Keratinocyte (primary cell): ENCODE results near the gene DIRAS1. TPM values are rescaled to one million over a fixed set of nuclear protein-coding genes. Genes with fewer than 3 reads are reported as not detected.

ENCODE experiments used
- DNase-seq: peaks from one replicate; pipeline ENCODE4 v3.0.0-alpha.2; 2011; ENCODE audit warnings: low read depth, missing footprints, low spot score
- FAIRE-seq: peaks from 2 replicates; lab custom pipeline; 2011; peaks lifted over from hg19 to GRCh38; lab: Jason Lieb, UNC
- H2AFZ ChIP-seq: 2 replicates; pipeline ENCODE4 v1.6.0; 2012; ENCODE audit warnings: low read length, control low read depth, inconsistent platforms; ENCODE audit not compliant: control insufficient read depth
- H3K27ac ChIP-seq: 2 replicates; pipeline ENCODE4 v1.5.1; 2011; ENCODE audit warnings: low read length; ENCODE audit not compliant: control insufficient read depth, insufficient read depth
- H3K27me3 ChIP-seq: 3 replicates; pipeline ENCODE4 v1.6.0; 2011; ENCODE audit warnings: low read length; ENCODE audit not compliant: control insufficient read depth, insufficient read depth; ENCODE audit errors: extremely low read depth
- H3K36me3 ChIP-seq, 2 experiments: 2 replicates in 1 of 2; 3 replicates in 1 of 2; pipeline ENCODE4 v1.5.1; 2011; ENCODE audit warnings: low read length in 2 of 2, mild to moderate bottlenecking in 1 of 2; ENCODE audit not compliant: control insufficient read depth in 2 of 2, insufficient read depth in 2 of 2; ENCODE audit errors: extremely low read depth in 1 of 2
- H3K4me1 ChIP-seq: 3 replicates; pipeline ENCODE4 v1.5.1; 2011; ENCODE audit warnings: low read length; ENCODE audit not compliant: control insufficient read depth, insufficient read depth; ENCODE audit errors: extremely low read depth
- H3K4me2 ChIP-seq: 3 replicates; pipeline ENCODE4 v1.6.0; 2011; ENCODE audit warnings: low read depth, low read length; ENCODE audit not compliant: control insufficient read depth, insufficient read depth; ENCODE audit errors: extremely low read depth
- H3K4me3 ChIP-seq, 3 experiments: fragments of 200-600 bp in 1 of 3; sonication (generic) in 1 of 3; 2 replicates in 2 of 3; 3 replicates in 1 of 3; pipeline ENCODE4 v1.5.1; 2011 to 2016; ENCODE audit warnings: low read length in 3 of 3, mild to moderate bottlenecking in 3 of 3, control low read depth in 2 of 3, inconsistent platforms in 1 of 3, low read depth in 1 of 3, mixed read lengths in 1 of 3, mixed run types in 1 of 3, moderate library complexity in 1 of 3; ENCODE audit not compliant: control insufficient read depth in 2 of 3, insufficient read depth in 2 of 3; ENCODE audit errors: extremely low read depth in 1 of 3
- H3K79me2 ChIP-seq: 2 replicates; pipeline ENCODE4 v1.6.0; 2012; ENCODE audit warnings: low read length; ENCODE audit not compliant: control insufficient read depth, insufficient read depth
- H3K9ac ChIP-seq: 3 replicates; pipeline ENCODE4 v1.6.0; 2011; ENCODE audit warnings: low read length; ENCODE audit not compliant: control insufficient read depth, insufficient read depth; ENCODE audit errors: extremely low read depth
- H3K9me1 ChIP-seq: 3 replicates; pipeline ENCODE4 v1.6.0; 2011; ENCODE audit warnings: low read length; ENCODE audit not compliant: control insufficient read depth, insufficient read depth; ENCODE audit errors: extremely low read depth
- H3K9me3 ChIP-seq: 2 replicates; pipeline ENCODE4 v1.5.1; 2012; ENCODE audit warnings: low read depth, low read length; ENCODE audit not compliant: control insufficient read depth
- H4K20me1 ChIP-seq: 3 replicates; pipeline ENCODE4 v1.6.0; 2011; ENCODE audit warnings: low read length; ENCODE audit not compliant: control insufficient read depth, insufficient read depth; ENCODE audit errors: extremely low read depth
- CTCF ChIP-seq, 3 experiments: IDR thresholded peaks in 1 of 3; conservative IDR thresholded peaks in 1 of 3; optimal IDR thresholded peaks in 1 of 3; 2 replicates in 2 of 3; 3 replicates in 1 of 3; pipeline versions ENCODE3 to v1.5.1; 2011; ENCODE audit warnings: low read length in 3 of 3, mild to moderate bottlenecking in 3 of 3, moderate library complexity in 2 of 3, control low read depth in 1 of 3, inconsistent platforms in 1 of 3; ENCODE audit not compliant: insufficient read depth in 2 of 3; ENCODE audit errors: extremely low read depth in 1 of 3
- EZH2 ChIP-seq: IDR thresholded peaks from one replicate; pipeline ENCODE4 v1.6.1; 2012; ENCODE audit warnings: inconsistent platforms, mild to moderate bottlenecking, low read length, moderate library complexity
- dilution Hi-C: fragments of 300-500 bp; cut with MboI; formaldehyde crosslinking; loops from one replicate; pipeline ENCODE4 v1.7.0; 2020; ENCODE audit warnings: low sequenced_read_pairs; ENCODE audit not compliant: extremely low pct_ligation_motif_present
- polyA plus RNA-seq, 5 experiments: library from polyadenylated mRNA; depleted of rRNA in 3 of 5; stranded (reverse) in 3 of 5; stranded (forward) in 1 of 5; unstranded in 1 of 5; fragments of >200 nt; gene quantifications; 1 replicate in 1 of 5; 2 replicates in 3 of 5; 3 replicates in 1 of 5; pipeline versions ENCODE4 v1.2.1 to v1.2.3, GENCODE V29; 2011 to 2012; ENCODE audit warnings: missing spikeins in 2 of 5, low read depth in 1 of 5, low replicate concordance in 1 of 5

The DIRAS1 gene
- polyA plus RNA-seq, 1 donor (not counting 4 experiments of a cell fraction or from before 2014, with no cell fraction given): 0.10 TPM

GRCh38 chr19:2675892-2676291 is 45.3 kb downstream of the DIRAS1 start:
- Histone ChIP-seq H3K79me2 (no peaks in the 10 kb centered on the region), H3K9me1 (no peaks in the 10 kb centered on the region), H2AFZ (no peak overlapping the region), H3K9ac (no peak overlapping the region), H3K4me2 (no peak overlapping the region), H3K27me3 (peaks cover 10% of the 10 kb centered on the region), H3K4me3 (no peak overlapping the region), H3K36me3 (no peaks in the 10 kb centered on the region), H4K20me1 (no peaks in the 10 kb centered on the region), H3K9me3 (no peaks in the 10 kb centered on the region), H3K4me1 (no peaks in the 10 kb centered on the region), H3K27ac (no peak overlapping the region)
- TF ChIP-seq EZH2: no peak
- TF ChIP-seq CTCF (optimal IDR thresholded peaks at IDR 0.05 in 1 of 3, IDR thresholded peaks at IDR 0.05 in 1 of 3, conservative IDR thresholded peaks at IDR 0.05 in 1 of 3; ENCODE audit: extremely low read depth in 1 of 3, insufficient read depth in 2 of 3, low read length in 3 of 3): no peak
- dilution Hi-C loops: no loop called here
- no peak for DNase-seq
- no peak for FAIRE-seq

- no peaks in the 10 kb centered on the region for H3K36me3 ChIP-seq
- H2AFZ ChIP-seq: no peak overlapping the region
- no peaks in the 10 kb centered on the region for H3K4me1 ChIP-seq
- H3K9ac ChIP-seq: no peak overlapping the region
- H4K20me1 ChIP-seq: peaks cover 2% of the 10 kb centered on the region
- no peaks in the 10 kb centered on the region for H3K9me3 ChIP-seq
- no peak overlapping the region for H3K4me3 ChIP-seq
- DNase-seq (no peak), FAIRE-seq (no peak)
- TF ChIP-seq EZH2 (no peak), CTCF (optimal IDR thresholded peaks at IDR 0.05 in 1 of 3, IDR thresholded peaks at IDR 0.05 in 1 of 3, conservative IDR thresholded peaks at IDR 0.05 in 1 of 3; ENCODE audit: extremely low read depth in 1 of 3, insufficient read depth in 2 of 3, low read length in 3 of 3) (no peak)
- H3K9me1 ChIP-seq: no peaks in the 10 kb centered on the region
- H3K4me2 ChIP-seq: no peak overlapping the region
- dilution Hi-C loops: no loop called here
- H3K27me3 ChIP-seq: no peaks in the 10 kb centered on the region
- H3K27ac ChIP-seq: no peak overlapping the region
- H3K79me2 ChIP-seq: no peaks in the 10 kb centered on the region
Observed at GRCh38 chr19:2670217-2670616, 51.0 kb downstream of the DIRAS1 start.
